NK-92 treated with Interleukin-12 subunit alpha and Interleukin-12 subunit beta, amount 100 ng/mL, for 24 hours (cell line): ENCODE results near the gene DEGS2.
"Not testable (repeated sequence)": the region's sequence is repeated elsewhere in the genome, so short reads cannot be mapped to it uniquely, and the experiment has no call there.

Experiments
- DNase-seq: peaks from one replicate; lab custom pipeline; 2025; lab: John Stamatoyannopoulos, UW

DEGS2 gene

DNA sequence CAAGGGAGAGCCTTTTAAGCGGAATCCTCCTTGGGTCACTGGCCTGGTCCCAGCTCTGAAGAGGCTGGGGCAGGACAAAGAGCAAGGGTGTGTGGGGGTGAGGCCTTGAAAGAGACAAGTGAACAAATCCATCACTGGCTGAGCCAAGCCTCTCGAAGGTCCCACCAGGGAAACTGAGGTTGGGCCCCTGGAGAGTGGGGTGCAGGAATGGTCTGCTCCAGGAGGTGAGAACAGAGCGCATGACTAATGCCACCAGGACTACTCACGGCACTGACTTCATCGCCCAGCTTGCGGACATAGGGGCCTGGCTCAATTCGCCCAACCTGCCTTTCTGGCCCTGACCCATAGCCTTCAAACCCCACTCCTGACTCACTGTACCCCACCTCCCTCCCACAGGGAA is 19.2 kb upstream of the DEGS2 start:
- no peak for DNase-seq

DNA sequence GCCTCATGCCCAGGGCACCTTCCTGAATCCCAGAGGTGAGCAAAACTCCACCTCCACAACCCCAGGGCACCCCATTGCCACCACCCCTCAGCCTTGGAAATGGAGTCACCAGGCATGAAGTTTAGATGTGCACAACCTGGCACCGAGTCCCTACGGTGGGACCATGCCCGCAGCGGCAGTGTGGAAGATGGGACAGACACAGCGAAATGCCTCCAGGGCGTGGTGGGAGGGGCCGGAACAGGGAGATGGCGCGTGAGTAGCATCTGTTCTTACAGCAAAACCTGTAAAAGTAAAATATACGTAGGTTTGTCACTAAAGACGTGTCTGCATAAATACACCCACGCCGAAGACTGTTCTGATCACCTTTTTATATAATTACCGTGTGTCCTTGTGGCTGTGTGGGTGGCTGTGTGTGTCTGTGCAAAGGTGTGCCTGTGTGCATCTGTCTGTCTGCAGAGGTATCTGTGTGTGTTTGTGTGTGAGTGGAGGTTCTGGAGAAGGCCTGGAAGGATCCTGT is 17.4 kb upstream of the DEGS2 start:
- DNase-seq = no peak

DNA sequence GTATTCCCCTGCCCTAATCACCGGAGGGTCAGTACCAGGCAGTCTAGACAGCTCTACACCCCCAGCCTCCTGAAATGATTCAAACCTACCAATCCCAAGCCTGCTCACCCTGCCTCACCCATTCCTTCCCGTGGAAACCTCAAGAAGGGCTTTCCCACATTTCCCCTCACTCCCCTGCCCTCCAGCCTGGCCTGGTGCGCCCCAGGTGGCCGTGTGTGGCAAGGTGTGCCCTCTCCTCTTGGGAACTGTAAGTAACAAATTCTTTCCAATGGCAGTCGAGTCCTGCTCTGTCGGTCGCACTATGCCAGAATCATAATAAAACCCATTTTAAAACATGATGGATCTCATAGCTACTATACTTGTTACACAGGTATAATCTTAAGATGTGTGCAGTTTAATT is 13.9 kb upstream of the DEGS2 start:
- DNase-seq = no peak

DNA sequence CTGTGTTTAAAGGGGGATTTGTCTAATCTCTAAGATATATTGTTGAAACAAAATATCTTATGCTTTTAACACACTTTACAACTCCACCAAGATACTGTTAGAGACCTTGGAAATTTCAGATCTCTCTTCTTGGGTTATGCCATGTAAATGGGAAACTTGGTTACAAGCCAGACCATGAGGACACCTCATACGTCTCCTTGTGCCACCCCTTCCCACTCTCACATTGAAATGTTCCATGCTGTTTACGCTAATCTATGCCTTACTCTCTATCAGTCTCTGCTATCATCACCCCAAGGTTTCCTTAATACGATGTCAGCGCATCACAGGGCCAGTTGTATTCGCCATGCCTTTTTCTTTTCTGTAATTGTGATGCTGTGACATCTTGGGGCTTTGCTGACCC is 13.4 kb upstream of the DEGS2 start:
- no peak for DNase-seq

DNA sequence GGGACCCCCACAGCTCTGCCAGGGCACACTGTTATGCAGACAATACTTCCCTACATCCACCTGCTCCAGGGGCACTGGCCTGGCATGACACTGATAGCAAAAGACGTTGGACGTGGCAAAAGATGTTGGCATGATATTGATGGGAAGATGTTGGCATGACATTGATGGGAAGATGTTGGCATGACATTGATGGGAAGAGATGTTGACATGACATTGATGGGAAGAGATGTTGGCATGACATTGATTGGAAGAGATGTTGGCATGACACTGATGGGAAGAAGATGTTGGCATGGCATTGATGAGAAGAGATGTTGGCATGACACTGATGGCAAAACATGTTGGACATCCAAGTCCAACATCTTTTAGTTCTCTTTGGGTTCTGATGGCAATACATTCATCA is 11.4 kb upstream of the DEGS2 start:
- DNase-seq = no peak

DNA sequence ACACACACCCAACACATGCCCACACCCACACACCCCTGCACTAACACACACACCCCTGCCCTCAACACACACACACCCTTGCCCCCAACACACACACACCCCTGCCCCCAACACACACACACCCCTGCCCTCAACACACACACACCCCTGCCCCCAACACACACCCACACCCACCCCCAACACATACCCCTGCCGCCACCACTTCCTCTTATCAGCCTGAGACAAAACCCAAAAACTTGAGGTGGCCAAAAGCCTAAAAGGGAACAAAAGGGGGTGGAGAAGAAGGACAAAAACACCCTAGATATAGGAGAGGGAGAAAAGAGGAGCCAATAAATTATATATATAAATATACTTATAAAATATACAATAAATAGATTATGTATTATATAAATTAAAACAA is 9.1 kb upstream of the DEGS2 start:
- DNase-seq = no peak

DNA sequence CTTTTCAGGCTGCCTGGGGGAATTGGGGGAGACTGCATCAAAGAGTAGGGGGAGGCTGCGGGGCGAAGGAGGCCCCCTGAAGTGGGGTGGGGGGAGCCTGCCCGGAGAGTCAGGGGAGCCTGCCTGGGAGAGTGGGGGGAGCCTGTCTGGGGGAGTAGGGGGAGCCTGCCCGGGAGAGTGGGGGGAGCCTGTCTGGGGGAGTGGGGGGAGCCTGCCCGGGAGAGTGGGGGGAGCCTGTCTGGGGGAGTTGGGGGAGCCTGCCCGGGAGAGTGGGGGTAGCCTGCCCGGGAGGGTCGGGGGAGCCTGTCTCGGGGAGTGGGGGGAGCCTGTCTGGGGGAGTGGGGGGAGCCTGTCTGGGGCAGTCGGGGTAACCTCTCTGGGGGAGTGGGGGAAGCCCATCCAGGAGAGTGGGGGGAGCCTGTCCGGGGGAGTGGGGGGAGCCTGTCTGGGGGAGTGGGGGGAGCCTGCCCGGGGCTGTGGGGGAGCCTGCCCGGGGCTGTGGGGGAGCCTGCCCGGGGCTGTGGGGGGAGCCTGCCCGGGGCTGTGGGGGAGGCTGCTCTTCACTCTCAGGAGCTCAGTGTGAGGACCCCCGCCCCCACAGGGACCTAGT is 6.5 kb upstream of the DEGS2 start:
- DNase-seq = no peak

DNA sequence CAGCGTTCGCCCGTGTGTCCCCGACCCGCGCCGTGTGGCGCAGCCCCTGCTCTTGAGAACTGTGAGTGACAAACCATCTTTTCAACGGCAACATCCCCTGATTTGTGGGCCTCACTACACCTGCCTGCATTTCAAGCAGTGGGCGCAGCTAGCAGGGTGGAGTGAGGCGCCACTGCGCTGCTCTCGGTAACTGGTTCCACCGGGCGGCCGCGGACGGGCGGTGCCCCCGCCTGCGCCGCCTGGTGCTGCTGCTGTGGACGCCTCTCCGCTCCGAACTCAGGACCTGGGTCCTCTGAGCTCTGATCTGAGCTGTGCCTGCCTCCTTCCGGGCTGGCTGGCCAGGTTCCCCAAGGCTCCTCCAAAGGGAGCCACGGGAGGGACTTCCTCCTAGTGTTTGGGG is 5.9 kb upstream of the DEGS2 start:
- no peak for DNase-seq

DNA sequence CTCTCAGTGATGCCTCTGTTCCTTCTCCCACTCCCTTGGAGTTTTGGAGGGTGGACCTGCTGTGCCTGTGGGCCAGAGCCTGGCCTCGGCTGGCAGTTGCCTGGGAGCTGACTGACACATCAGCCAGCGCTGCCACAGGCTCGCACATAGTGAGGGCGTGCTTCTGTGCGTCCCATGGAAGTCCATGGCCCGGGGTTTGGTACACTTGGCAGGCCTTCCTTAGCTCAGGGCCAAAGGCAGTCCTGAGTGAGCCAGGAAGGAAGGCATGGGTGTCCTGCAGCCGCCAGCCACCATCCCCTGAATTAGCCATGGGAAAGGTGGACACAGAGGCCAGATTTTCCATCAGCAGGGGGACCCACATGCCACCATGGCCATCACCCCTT is 1.1 kb upstream of the DEGS2 start:
- no peak for DNase-seq

DNA sequence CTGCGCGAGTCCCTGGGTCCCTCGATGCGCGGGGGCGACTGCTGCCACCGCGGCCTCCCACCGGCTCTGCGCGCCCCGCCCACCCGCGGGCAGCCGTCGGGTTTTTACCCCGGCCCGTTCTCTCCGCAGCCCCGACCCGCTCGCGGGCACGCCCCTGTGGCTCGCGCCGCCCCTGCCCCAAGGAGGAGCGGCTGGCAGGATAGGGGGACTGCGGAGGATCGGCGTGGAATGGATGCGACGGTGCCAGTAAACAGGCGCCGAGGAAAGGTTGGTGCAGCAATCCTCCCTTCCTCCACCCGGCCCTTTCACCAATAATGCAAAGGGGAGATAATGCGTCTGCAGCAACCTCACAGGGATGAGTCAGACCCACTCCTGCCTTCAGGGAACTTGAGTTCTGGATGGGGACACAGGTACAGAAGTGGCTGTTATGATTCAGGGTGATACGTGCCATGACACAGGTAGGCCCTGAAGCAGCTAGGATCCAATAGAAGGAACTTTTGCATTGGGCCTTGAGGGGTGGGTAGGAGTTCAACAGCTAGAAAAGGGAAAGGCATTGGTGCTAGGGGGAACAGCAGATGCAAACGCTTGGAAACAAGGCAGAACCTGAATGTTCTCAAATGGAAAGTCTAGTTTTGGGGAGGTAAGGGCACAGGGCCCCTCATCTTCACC is 554 bp upstream of the DEGS2 start:
- no peak for DNase-seq

DNA sequence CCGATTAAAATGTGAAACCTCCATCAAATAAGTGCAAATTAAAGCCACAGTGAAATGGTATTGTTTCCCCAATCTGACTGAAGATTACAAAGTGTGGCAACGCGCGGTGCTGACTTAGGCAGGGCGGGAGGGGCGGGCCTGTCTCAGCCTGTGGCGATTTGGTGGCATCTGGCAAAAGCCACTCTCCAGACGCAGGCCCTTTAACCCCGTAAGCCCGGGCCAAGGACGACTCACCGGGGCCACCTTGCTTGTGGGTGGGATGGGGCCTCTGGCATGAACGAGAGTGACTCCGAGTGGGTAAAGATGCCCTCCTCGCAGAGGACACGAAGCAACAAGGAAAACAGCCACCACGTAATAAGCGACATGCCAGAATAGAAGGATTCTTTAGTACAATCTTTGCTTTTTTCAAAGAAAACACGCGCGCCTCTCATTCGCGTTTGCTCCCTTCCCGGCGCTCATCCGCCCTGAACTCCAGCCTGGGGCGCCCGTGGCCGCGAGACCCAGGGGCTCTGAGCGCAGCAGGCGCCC is 815 bp downstream of the DEGS2 start:
- no peak for DNase-seq

DNA sequence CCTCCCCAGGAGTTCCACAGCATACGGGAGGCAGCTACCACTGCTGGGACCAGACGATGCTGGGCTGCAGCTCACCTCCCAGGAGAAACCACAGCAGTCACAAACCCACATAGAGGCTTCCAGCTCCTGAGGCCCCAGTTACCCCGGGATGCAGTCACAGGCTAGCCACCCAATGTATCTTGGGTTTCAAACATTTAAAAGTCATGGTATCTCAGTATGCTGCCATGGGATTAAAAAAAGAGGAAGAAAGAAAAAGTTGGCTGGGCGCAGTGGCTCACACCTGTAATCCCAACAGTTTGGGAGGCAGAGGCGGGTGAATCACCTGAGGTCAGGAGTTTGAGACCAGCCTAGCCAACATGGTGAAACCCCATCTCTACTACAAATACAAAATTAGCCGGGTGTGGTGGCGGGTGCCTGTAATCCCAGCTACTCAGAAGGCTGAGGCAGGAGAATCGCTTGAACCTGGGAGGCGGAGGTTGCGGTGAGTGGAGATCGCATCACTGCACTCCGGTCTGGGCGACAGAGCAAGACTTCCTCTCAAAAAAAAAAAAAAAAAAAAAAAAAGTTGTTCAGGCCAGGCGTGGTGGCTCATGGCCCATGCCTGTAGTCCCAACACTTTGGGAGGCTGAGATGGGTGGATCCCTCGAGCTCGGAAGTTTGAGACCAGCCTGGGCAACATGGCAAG is 1.8 kb downstream of the DEGS2 start:
- DNase-seq = not testable (repeated sequence)

DNA sequence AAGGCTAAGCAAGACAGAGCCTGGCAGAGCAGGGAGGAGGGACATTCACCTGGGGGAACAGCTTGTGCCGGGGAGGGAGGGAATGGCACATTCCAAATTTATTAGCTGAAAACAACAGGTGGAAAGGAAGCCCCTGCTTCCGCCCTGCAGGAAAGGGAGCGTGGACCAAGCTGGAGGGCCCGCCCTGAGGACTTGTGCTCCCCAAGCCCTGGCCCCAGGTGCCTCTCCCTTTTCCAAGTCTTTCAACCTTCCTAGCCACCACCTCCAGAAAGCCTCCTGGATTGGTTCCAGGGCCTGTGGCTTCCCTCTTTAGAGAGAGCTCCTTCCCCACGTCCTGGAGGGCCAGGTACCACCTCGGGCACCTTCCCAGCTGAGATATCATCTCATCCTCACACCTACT is 2.7 kb downstream of the DEGS2 start:
- no peak for DNase-seq

DNA sequence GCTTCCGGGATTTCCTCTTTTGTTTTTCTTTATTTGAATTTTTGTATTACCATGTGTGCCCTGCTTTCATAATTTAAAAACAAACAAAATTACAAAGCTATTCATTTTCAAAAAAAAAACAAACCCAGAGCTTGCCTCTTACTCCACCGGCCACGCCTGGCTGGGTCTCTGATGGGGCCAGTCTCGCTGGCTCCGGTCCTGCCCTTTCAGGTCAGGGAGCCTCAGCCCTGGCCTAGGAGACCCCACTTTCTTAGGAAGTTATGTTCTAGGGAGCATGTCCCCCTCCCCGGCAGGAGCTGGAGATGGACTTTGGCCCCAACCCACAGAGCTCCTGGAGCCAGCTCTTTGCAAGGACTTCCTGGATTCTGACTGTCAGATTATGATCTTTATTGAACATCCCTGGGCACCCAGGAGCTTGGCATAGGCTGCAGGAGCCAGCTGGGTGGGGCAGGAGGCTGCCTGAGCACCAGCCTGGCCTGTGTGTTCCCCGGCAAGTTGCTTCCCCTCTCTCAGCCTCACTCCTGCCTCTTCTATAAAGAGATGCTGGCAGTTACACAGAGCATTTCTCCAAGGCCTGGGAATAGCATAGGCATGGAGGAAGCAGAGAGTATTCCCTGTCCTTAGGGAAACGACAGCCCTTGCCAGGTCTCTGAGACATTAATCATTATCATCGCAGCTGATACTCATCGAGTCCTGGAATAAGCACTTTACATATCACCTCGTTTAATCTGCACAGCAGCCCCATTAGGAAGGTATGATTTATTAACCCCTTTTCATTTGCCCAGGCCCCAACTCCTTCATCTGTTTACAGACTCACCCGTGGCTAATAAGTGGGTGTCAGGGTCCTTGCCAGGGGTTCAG is 3.5 kb downstream of the DEGS2 start:
- DNase-seq = no peak

DNA sequence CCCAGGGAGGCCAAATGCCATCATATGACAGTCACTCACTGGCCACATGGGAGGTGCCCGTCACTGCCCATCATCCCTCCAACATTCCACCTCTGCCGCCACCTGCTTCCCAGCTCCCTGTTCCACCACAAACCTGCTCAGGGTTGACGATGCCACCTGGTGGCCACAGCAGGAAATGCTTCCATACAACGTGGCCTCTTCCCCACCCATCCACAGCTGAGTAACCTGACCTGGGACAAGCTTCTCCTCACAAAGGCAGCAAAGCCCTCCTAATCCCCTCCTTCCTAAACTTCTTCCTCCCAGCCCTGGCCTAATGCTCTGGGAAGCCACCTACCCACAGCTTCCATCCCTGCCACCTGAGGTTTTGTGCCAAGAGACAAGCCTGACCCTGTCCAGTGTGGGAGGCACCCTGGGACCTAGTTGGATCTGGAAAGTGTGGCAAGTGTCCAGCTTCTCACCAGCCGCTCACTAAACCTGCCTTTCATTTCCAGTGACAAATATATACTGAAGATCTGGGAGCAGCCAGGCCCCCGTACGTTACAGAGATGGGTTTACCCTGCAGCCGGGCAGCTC is 4.3 kb downstream of the DEGS2 start:
- no peak for DNase-seq

DNA sequence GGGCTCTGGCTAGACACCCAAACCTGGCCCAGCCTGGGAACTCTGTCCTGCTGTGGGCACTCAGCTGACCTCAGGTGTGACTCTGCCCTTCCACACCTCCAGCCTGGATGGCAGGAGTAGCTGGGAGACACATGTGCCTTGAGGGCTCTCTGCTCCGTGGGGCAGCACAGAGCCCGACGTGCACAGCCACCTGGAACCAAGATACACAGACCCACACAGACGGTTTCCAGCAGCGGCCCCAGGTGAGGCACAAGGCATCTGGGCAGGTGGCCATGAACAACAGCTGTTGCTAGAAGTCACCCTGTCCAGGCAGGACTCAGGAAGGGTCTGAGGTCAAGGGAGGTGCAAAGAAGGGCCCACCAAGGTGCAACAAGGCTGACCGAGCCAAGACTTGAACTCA is 5.9 kb downstream of the DEGS2 start:
- DNase-seq = no peak

DNA sequence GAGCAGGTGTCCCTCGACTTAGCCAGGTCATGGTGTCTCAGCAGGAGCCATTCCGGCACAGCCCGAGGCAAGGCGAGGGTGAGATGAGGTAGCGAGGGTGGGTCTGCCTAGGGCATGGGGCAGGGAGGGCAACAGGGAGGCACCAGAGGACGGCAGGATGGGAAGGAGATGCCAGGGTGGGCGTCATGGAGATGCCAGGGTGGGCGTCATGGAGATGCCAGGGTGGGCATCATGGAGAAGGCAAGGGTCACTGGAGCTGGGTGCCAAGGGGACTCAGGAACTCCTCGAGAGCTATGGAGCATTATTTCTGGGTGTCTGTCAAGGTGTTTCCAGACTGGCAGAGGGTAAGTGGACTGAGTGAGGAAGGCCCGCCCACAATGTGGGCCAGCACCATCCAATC is 7.4 kb downstream of the DEGS2 start:
- DNase-seq = no peak

DNA sequence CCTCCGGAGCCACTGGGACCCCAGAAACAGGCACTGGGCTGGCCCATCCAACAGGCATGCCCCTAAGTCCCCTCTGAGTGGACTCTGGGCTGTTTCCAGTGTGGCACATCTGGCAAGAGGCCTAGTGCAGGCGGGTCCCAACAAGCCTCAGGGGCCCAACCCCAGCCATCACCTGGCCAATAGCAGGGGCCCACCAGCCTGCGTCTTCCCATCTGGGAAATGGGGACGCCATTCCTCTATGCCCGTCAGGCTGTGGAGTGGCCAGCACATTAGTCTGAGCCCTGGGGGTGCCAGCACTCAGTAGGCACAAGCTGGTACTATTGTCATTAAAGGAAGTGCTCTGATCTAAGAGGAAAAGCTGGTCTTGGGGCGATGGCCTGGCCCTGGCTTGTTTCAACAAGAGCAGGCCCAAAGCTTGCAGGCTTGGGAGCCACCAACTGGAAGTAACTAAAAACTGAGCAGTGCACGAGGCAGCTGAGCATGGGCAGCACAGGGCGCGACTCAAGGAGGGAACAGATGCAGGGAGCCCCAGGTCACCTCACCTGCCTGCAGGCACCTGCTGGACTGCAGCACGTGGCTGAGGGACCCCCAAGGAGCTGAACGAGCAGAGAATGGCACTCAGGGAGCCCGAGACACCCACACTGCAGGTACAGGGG is 8.4 kb downstream of the DEGS2 start:
- DNase-seq = no peak

DNA sequence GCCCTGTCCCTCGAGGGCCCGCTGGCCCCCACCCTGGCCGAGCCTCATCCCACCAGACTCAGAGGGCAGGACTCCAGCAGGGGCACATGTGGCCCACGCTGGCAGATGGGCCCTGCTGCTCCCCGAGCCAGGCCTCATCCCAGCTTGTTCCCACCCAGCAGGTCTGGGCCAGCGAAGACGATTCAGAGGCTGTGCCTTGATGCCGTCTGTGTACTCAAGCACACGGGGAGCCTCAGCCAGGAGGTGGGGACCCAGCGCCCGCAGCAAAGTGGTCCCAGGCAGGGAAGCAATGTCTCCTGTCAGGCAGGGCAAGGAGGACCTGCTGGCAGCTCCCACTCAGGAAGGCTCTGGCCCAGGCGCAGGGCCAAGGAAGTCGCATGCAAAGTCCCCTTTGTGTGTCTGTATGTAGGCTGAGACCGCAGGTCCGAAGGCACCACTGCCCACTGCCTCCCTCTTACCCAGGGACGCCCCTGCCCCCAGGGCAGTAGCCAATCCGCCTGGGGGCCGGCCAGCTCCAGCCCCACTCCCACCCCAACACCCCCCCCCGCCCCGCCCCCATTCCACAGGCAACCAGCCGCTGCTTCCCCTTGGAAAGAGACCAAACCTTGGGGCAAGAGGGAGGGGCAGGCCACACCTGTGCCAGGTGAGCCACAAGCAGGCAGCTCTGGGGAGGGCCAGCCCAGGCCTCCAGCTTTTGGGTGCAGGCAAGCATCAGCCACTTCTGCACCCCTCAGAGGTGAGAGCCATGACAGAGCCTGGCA is 9.4 kb downstream of the DEGS2 start:
- DNase-seq = no peak

DNA sequence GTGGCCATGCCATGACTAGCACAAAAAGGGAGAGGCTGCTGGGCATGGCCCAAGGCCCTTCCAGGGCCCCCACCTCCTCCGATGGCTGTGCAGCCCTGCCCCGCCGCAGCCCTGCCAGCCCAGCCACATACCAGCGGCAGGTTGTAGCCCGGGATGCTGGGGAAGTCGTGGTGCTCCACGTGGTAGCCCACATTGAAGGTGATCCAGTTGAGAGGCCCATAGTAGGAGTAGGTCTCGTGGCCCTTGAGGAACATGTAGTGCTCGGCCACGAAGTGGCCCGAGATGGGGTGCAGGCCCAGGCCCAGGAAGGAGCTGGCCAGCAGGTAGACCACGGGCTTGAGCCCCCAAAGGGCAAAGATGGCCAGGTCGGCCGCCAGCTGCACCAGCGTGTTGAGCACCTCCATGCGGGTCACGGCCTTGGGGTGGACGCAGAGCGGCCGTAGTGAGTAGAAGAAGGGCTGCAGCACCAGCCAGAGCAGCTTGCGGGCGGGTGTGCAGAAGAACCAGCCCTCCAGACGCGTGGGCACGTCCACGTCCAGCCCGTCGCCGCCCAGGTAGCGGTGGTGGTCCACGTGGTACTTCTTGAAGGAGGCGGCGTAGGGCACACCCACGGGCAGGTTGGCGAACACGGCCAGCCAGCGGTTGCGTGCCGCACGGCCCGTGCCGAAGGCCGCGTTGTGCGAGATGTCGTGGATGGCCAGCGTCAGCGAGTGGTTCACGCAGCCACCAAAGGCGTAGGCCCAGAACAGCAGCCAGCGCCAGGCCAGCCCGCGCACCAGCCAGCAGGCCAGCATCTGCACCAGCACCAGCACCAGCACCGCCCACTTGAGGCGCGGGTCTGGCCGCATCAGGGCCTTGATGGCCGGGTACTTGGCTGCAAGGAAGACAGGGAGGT is 10.4 kb downstream of the DEGS2 start:
- DNase-seq = no peak
